Naive B cell (primary cell): ENCODE results near the gene SON. TPM values are rescaled to one million over a fixed set of nuclear protein-coding genes. Genes with fewer than 3 reads are reported as not detected.
A peak's percentile ranks its signal among the peaks of the same experiment; 100 is the strongest.

Experiments
- ATAC-seq, 2 donors: fragments of 150-1000 bp; cut with Tn5 transposase; 2 replicates each; pipeline ENCODE4 v1.10.0; 2021; ENCODE audit warnings: low read depth in 2 of 2, mild to moderate bottlenecking in 2 of 2, moderate library complexity in 2 of 2
- DNase-seq: peaks from one replicate; pipeline ENCODE4 v3.0.0; 2022
- H3K27ac Mint-ChIP-seq, 6 donors: one replicate each; pipeline ENCODE4 v1.8.0; 2020 to 2022; ENCODE audit warnings: mild to moderate bottlenecking in 6 of 6, mixed read lengths in 6 of 6, moderate library complexity in 5 of 6, inconsistent platforms in 2 of 6
- H3K27me3 Mint-ChIP-seq, 3 donors: one replicate each; pipeline ENCODE4 v1.8.0; 2021 to 2022; ENCODE audit warnings: mixed read lengths in 3 of 3, mild to moderate bottlenecking in 1 of 3
- H3K36me3 Mint-ChIP-seq, 2 donors: one replicate each; pipeline ENCODE4 v1.8.0; 2020 to 2022; ENCODE audit warnings: mixed read lengths in 2 of 2, inconsistent platforms in 1 of 2, mild to moderate bottlenecking in 1 of 2
- H3K4me1 Mint-ChIP-seq, 3 donors: one replicate each; pipeline ENCODE4 v1.8.0; 2020 to 2022; ENCODE audit warnings: mixed read lengths in 3 of 3, inconsistent platforms in 1 of 3, mild to moderate bottlenecking in 1 of 3, moderate library complexity in 1 of 3
- H3K4me3 Mint-ChIP-seq, 8 donors: one replicate each; pipeline ENCODE4 v1.8.0; 2020 to 2022; ENCODE audit warnings: mild to moderate bottlenecking in 8 of 8, mixed read lengths in 8 of 8, moderate library complexity in 8 of 8, inconsistent platforms in 2 of 8
- H3K9me3 Mint-ChIP-seq, 7 donors: one replicate each; pipeline ENCODE4 v1.8.0; 2020 to 2022; ENCODE audit warnings: mixed read lengths in 7 of 7, mild to moderate bottlenecking in 5 of 7, inconsistent platforms in 2 of 7, moderate library complexity in 1 of 7
- polyA plus RNA-seq, 6 donors: library from polyadenylated mRNA; unstranded; fragments of 300-500 nt; fragmentation: Illumina TruSeq; gene quantifications; one replicate each; pipeline ENCODE4 v1.2.3, GENCODE V29; 2021; ENCODE audit warnings: low read depth in 6 of 6

SON gene
- polyA plus RNA-seq, 6 donors from 2014 or later = 411 to 679 (median 522) TPM

DNA sequence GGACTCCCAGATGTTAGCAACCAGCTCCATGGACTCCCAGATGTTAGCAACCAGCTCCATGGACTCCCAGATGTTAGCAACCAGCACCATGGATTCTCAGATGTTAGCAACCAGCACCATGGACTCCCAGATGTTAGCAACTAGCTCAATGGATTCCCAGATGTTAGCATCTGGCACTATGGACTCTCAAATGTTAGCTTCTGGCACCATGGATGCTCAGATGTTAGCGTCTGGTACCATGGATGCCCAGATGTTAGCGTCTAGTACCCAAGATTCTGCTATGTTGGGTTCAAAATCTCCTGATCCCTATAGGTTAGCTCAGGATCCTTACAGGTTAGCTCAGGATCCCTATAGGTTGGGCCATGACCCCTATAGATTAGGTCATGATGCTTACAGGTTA, 8.8 kb downstream of the SON start:
- Mint-ChIP-seq H3K4me3 (no peak overlapping the region), H3K27me3 (no peaks in the 10 kb centered on the region)

DNA sequence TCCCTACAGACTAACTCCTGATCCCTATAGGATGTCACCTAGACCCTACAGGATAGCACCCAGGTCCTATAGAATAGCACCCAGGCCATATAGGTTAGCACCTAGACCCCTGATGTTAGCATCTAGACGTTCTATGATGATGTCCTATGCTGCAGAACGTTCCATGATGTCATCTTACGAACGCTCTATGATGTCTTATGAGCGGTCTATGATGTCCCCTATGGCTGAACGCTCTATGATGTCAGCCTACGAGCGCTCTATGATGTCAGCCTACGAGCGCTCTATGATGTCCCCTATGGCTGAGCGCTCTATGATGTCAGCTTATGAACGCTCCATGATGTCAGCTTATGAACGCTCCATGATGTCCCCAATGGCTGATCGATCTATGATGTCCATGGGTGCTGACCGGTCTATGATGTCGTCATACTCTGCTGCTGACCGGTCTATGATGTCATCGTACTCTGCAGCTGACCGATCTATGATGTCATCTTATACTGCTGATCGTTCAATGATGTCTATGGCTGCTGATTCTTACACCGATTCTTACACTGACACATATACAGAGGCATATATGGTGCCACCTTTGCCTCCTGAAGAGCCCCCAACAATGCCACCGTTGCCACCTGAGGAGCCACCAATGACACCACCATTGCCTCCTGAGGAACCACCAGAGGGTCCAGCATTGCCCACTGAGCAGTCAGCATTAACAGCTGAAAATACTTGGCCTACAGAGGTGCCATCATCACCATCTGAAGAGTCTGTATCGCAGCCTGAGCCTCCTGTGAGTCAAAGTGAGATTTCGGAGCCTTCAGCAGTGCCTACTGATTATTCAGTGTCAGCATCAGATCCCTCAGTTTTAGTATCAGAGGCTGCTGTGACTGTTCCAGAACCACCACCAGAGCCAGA, 9.5 kb downstream of the SON start:
- ATAC-seq = peak; percentile 6 to 13
- H3K27me3 Mint-ChIP-seq = no peaks in the 10 kb centered on the region
- H3K27ac Mint-ChIP-seq = peak overlapping the region in 3 of 6 donors; percentile 39 to 62 (median 41)
- no peak for DNase-seq
- no peaks in the 10 kb centered on the region for H3K9me3 Mint-ChIP-seq
- peaks cover 24 to 45% (median 37%) of the 10 kb centered on the region in 3 donors for H3K4me1 Mint-ChIP-seq
- peak overlapping the region in 1 of 8 donors; percentile 19 for H3K4me3 Mint-ChIP-seq
- peaks cover 39 to 49% of the 10 kb centered on the region in 2 donors for H3K36me3 Mint-ChIP-seq

More for the DNA sequence above, 8.8 kb downstream of the SON start:
- Mint-ChIP-seq H3K4me1 (peaks cover 24 to 40% (median 36%) of the 10 kb centered on the region in 3 donors), H3K27ac (peak overlapping the region in 1 of 6 donors; percentile 62), H3K9me3 (no peaks in the 10 kb centered on the region), H3K36me3 (peaks cover 33 to 43% of the 10 kb centered on the region in 2 donors)
- DNase-seq = no peak
- ATAC-seq = no peak

DNA sequence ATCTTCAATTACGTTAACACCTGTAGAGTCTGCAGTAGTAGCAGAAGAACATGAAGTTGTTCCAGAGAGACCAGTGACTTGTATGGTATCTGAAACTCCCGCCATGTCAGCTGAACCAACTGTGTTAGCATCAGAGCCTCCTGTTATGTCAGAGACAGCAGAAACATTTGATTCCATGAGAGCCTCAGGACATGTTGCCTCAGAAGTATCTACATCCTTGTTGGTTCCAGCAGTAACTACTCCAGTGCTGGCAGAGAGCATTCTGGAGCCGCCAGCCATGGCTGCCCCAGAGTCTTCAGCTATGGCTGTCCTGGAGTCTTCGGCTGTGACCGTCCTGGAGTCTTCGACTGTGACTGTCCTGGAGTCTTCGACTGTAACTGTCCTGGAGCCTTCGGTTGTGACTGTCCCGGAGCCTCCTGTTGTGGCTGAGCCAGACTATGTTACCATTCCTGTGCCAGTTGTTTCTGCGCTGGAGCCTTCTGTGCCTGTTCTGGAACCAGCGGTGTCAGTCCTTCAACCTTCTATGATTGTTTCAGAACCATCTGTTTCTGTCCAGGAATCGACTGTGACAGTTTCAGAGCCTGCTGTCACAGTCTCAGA, 10.3 kb downstream of the SON start:
- H3K36me3 Mint-ChIP-seq = peaks cover 46 to 49% of the 10 kb centered on the region in 2 donors
- no peaks in the 10 kb centered on the region for H3K9me3 Mint-ChIP-seq
- ATAC-seq (peak in 1 of 2 donors; percentile 12), DNase-seq (no peak)
- H3K4me3 Mint-ChIP-seq = no peak overlapping the region
- H3K27ac Mint-ChIP-seq = peak overlapping the region in 1 of 6 donors; percentile 62
- H3K4me1 Mint-ChIP-seq = peaks cover 24 to 45% (median 38%) of the 10 kb centered on the region in 3 donors
- no peaks in the 10 kb centered on the region for H3K27me3 Mint-ChIP-seq

DNA sequence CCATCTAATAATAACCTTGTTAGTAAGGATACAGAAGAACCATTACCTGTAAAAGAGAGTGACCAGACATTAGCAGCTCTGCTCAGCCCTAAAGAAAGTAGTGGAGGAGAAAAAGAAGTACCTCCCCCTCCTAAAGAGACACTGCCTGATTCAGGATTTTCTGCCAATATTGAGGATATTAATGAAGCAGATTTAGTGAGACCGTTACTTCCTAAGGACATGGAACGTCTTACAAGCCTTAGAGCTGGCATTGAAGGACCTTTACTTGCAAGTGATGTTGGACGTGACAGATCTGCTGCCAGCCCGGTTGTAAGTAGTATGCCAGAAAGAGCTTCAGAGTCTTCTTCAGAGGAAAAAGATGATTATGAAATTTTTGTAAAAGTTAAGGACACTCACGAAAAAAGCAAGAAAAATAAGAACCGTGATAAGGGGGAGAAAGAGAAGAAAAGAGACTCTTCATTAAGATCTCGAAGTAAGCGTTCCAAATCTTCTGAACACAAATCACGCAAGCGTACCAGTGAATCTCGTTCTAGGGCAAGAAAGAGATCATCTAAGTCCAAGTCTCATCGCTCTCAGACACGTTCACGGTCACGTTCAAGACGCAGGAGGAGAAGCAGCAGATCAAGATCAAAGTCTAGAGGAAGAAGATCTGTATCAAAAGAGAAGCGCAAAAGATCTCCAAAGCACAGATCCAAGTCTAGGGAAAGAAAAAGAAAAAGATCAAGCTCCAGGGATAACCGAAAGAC, 11.6 kb downstream of the SON start:
- ATAC-seq = no peak
- H3K36me3 Mint-ChIP-seq = peaks cover 52 to 53% of the 10 kb centered on the region in 2 donors
- H3K27me3 Mint-ChIP-seq = no peaks in the 10 kb centered on the region
- peak overlapping the region in 2 of 8 donors; percentile 16 to 37 for H3K4me3 Mint-ChIP-seq
- H3K27ac Mint-ChIP-seq = peak overlapping the region in 3 of 6 donors; percentile 55 to 80 (median 69)
- DNase-seq = no peak
- peaks cover 26 to 47% (median 38%) of the 10 kb centered on the region in 3 donors for H3K4me1 Mint-ChIP-seq
- no peaks in the 10 kb centered on the region for H3K9me3 Mint-ChIP-seq

DNA sequence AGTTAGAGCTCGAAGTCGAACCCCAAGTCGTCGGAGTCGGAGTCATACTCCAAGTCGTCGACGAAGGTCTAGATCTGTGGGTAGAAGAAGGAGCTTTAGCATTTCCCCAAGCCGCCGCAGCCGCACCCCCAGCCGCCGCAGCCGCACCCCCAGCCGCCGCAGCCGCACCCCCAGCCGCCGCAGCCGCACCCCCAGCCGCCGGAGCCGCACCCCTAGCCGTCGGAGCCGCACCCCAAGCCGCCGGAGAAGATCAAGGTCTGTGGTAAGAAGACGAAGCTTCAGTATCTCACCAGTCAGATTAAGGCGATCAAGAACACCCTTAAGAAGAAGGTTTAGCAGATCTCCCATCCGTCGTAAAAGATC, 12.1 kb downstream of the SON start:
- H3K27me3 Mint-ChIP-seq = no peaks in the 10 kb centered on the region
- peak overlapping the region in 1 of 6 donors; percentile 69 for H3K27ac Mint-ChIP-seq
- H3K4me3 Mint-ChIP-seq = no peak overlapping the region
- DNase-seq (no peak), ATAC-seq (no peak)
- H3K36me3 Mint-ChIP-seq = peaks cover 47 to 48% of the 10 kb centered on the region in 2 donors
- peaks cover 21 to 42% (median 33%) of the 10 kb centered on the region in 3 donors for H3K4me1 Mint-ChIP-seq
- H3K9me3 Mint-ChIP-seq = no peaks in the 10 kb centered on the region

DNA sequence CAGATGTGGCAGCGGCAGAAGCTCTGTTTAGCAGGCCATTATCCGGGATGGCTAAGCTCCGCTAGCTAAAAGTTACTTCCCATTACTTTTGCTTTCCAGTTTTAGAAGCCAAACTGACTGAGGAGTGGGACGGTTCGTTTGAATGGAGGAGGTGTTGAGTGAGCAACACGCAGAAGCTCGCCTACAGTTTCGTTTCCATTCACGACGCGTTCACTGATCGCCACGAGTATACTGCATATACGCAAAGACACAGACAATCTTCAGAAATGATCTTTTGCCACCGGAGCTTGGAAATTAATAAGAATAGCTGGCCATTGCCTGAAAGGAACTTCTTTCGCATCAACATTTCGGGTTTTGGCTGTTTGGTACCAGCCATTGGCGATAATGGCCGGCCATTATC, 14.6 kb downstream of the SON start:
- Mint-ChIP-seq H3K4me1 (peaks cover 27 to 51% (median 29%) of the 10 kb centered on the region in 3 donors), H3K4me3 (peak overlapping the region in 1 of 8 donors; percentile 42), H3K27me3 (no peaks in the 10 kb centered on the region), H3K27ac (no peak overlapping the region), H3K36me3 (peaks cover 54 to 56% of the 10 kb centered on the region in 2 donors), H3K9me3 (no peaks in the 10 kb centered on the region)
- DNase-seq = no peak
- ATAC-seq = no peak

DNA sequence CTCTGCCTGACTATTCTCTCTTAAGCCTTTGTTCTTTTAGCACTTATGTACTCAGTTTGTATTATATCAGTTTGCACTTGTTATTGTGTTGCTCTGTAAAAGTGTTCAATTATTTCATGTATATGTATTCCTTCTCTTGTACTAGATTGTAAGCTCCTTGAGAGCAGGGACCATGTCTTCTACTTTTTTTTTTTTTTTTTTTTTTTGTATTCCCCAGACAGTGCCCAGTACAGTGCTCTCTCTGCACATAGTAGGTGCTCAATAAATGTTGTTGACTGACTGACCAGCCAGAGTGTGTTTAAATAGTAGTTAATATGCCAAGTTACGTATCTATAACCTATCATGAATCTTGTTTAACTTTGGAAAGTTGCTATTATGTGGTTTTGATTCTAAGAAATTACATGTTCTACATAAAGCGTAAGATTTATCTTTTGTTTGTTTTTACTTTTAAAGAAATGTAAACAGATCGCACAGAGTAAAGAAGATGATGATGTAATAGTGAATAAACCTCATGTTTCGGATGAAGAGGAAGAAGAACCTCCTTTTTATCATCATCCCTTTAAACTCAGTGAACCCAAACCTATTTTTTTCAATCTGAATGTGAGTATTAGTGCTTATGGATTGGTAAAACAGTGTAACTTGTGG, 16.1 kb downstream of the SON start:
- no peak for DNase-seq
- no peaks in the 10 kb centered on the region for H3K9me3 Mint-ChIP-seq
- ATAC-seq = no peak
- no peak overlapping the region for H3K4me3 Mint-ChIP-seq
- H3K36me3 Mint-ChIP-seq = peaks cover 49 to 58% of the 10 kb centered on the region in 2 donors
- H3K27me3 Mint-ChIP-seq = no peaks in the 10 kb centered on the region
- H3K27ac Mint-ChIP-seq = peak overlapping the region in 1 of 6 donors; percentile 49
- peaks cover 24 to 48% (median 27%) of the 10 kb centered on the region in 3 donors for H3K4me1 Mint-ChIP-seq

DNA sequence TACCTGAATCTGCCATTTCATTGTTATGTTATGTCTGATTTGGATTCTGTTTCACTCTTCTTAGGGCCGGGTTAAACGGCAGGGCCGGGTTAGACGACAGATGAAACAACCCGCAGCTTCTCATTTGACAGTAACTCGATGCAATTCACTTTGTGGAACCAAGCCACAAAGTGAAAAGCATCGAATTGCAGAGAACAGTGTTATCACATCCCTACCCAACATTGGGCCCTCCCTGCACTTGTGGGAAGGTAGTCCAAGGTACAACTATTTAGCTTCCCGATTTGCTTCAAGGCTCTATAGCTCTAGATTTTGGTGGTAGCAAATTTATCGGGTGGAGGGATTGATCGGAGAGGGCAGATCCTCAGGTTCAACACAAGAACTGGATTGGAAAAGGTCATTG, 17.0 kb downstream of the SON start:
- Mint-ChIP-seq H3K27ac (peak overlapping the region in 1 of 6 donors; percentile 27), H3K36me3 (peaks cover 42 to 51% of the 10 kb centered on the region in 2 donors), H3K27me3 (no peaks in the 10 kb centered on the region), H3K4me1 (peaks cover 22 to 41% (median 24%) of the 10 kb centered on the region in 3 donors), H3K4me3 (no peak overlapping the region), H3K9me3 (no peaks in the 10 kb centered on the region)
- DNase-seq = no peak
- no peak for ATAC-seq

DNA sequence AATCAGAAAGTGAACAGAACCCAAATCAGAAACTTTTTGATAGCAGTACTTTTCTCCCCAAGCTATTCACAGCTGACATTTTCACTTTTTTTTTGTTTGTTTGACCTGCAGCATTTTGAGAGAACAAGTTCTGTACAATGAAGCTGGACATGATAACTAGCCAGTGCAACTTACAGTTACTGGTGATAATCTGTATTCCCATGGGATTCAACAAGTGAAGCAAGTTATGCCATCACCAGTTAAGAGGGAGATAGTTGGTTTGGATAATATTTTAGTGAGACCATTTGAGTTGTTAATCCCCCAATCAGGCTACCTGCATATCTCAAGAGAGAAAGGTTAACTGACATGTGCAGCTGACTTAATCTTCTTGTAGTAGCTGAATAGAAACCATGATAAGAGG, 18.1 kb downstream of the SON start:
- ATAC-seq = no peak
- Mint-ChIP-seq H3K27me3 (no peaks in the 10 kb centered on the region), H3K9me3 (no peaks in the 10 kb centered on the region), H3K36me3 (peaks cover 34 to 46% of the 10 kb centered on the region in 2 donors), H3K4me1 (peaks cover 16 to 35% (median 19%) of the 10 kb centered on the region in 3 donors), H3K27ac (peak overlapping the region in 2 of 6 donors; percentile 52 to 78), H3K4me3 (no peak overlapping the region)
- DNase-seq = no peak

DNA sequence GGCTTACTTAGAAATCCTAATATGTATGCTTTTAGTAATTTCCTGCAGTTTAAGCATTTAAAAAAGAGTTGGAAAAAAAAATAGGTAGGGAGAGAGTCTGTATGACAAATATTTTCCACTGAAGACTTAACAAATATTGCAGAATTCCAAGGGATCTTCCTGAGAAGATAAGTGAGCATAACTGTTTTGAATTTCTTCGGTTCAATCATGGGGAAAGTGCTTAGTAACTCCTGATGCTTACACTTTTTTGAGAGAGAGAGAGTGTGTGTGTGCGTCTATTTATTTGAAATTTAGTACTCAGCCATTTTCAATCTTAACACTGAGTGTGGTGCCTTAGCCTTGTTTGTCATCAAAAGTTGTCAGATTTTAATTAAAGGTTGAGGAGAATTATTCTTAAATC, 18.5 kb downstream of the SON start:
- H3K27ac Mint-ChIP-seq = peak overlapping the region in 3 of 6 donors; percentile 27 to 78 (median 51)
- peaks cover 30 to 44% of the 10 kb centered on the region in 2 donors for H3K36me3 Mint-ChIP-seq
- H3K4me3 Mint-ChIP-seq = no peak overlapping the region
- H3K4me1 Mint-ChIP-seq = peaks cover 12 to 31% (median 15%) of the 10 kb centered on the region in 3 donors
- no peak for DNase-seq
- ATAC-seq = no peak
- no peaks in the 10 kb centered on the region for H3K9me3 Mint-ChIP-seq
- no peaks in the 10 kb centered on the region for H3K27me3 Mint-ChIP-seq

DNA sequence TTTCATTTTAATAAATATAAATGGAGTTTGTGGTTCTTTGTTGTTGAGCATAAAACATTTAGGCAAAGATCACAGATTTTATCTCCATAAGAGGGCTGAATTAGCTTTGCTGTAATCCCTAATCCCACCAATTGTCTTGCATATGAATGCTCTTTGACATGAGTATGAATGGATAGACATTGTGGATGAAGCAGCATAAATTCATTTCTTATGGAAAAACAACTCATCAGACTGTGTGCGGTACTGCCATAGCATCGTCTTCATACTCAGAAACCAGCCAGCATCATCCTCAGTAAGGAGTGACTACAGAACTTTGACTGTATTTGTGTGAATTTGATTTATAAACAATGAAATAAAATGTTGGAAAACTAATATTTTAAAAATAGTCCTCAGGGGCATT, 19.6 kb downstream of the SON start:
- H3K36me3 Mint-ChIP-seq = peaks cover 21 to 36% of the 10 kb centered on the region in 2 donors
- H3K27me3 Mint-ChIP-seq = no peaks in the 10 kb centered on the region
- peaks cover 10 to 24% (median 12%) of the 10 kb centered on the region in 3 donors for H3K4me1 Mint-ChIP-seq
- ATAC-seq = no peak
- no peaks in the 10 kb centered on the region for H3K9me3 Mint-ChIP-seq
- H3K4me3 Mint-ChIP-seq = no peak overlapping the region
- no peak overlapping the region for H3K27ac Mint-ChIP-seq
- DNase-seq = no peak

DNA sequence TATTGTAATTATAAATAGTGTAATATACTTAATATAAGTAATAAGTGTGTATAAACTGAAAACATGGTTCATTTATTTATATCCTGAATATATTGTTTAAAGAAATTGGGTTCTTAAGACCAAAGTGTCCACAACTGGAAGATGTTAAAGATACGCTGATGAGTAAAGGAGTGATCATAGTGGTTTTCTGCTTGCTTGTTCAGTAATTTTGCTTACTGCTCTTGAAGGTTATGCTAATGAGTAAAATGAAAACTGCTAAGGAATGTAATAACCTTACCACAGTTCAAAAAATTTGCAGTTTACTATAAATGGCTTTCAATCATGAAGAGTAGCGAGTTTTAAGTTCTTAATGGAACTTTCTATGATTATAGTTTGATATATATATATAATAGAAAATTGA, 23.7 kb downstream of the SON start:
- Mint-ChIP-seq H3K27ac (no peak overlapping the region), H3K4me1 (peaks cover 0 to 13% (median 7%) of the 10 kb centered on the region in 3 donors), H3K36me3 (peaks cover 8% of the 10 kb centered on the region in 2 donors), H3K9me3 (no peaks in the 10 kb centered on the region), H3K27me3 (no peaks in the 10 kb centered on the region), H3K4me3 (no peak overlapping the region)
- ATAC-seq (no peak), DNase-seq (no peak)

DNA sequence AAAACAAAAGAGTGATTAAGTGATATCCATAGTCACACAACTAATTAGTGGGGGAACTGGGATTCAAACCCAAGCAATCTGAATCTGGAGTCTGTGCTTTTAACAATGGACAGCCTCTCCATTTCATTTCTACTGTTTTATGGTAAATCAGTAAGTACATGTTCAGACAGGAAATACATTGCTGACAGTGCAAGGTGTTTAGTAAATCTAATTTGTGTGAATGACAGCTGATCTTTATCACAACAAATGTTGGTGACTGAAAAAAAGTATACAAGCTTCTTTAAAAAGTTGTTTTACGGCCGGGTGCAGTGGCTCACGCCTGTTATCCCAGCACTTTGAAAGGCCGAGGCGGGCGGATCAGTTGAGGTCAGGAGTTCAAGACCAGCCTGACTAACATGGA, 25.1 kb downstream of the SON start:
- H3K27ac Mint-ChIP-seq = peak overlapping the region in 2 of 6 donors; percentile 22 to 88
- DNase-seq = no peak

More for the DNA sequence above, 25.1 kb downstream of the SON start:
- Mint-ChIP-seq H3K4me1 (peaks cover 0 to 12% (median 7%) of the 10 kb centered on the region in 3 donors), H3K4me3 (no peak overlapping the region), H3K27me3 (no peaks in the 10 kb centered on the region), H3K9me3 (no peaks in the 10 kb centered on the region), H3K36me3 (peaks cover 7 to 12% of the 10 kb centered on the region in 2 donors)
- no peak for ATAC-seq
